ENCODE data around the gene PAXX.

GRCh38 chr9:137006116-137007003 lies 14.1 kb downstream of the PAXX start:
- TF ChIP-seq CTCF (conservative IDR thresholded peaks at IDR 0.05 in 1 of 2, IDR thresholded peaks at IDR 0.05 in 1 of 2; ENCODE audit: low read depth in 1 of 2, low read length in 2 of 2): no peak
- no peak for TF ChIP-seq EZH2 (IDR thresholded peaks at IDR 0.05; ENCODE audit: low read length, missing control alignments)
